ENCODE data around the gene GTF2F1.

DNA sequence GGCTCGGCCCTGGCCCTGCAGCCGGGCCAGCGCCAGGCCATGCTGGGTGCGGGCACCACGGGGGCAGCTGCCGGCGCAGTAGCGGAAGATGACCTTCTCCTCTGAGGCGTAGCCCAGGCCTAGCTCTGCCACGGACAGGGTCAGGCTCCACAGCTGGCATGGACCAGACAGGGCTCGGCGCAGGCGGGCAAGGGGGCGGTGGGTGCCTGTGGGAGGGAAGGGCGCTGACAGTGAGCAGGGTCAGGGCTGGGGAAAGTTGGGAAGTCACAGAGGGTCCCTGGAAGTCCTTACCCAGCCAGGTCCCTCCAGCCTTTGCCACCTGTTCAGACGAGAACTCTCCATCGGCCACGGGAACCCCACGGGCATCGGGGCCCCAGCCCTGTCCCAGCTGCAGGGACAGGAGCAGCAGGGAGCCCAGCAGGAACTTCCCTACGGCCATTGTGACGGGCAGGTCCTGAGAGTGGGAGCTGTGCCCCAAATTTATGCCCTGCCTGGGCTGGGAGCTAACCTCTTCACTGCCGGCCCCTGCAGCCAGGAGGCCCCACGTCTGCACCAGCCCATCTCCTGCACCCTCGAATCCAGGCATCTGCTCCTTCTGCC is 17.5 kb downstream of the GTF2F1 start, which contains the start of gene PSPN:
- TF ChIP-seq CTCF (IDR thresholded peaks at IDR 0.05; ENCODE audit: insufficient read depth, low read length, poor library complexity, severe bottlenecking) (no peak), EZH2phosphoT487 (conservative IDR thresholded peaks at IDR 0.05; ENCODE audit: low read length) (no peak)

Data from SU-DHL-6 (cell line).